Sigmoid colon (tissue), 4 donors: ENCODE results near the gene SLA2.

Source experiments
- EP300 ChIP-seq, 4 donors: sonication (generic); formaldehyde crosslinking; IDR thresholded peaks; one replicate each; pipeline ENCODE4 v1.6.1; 2017; ENCODE audit warnings: antibody characterized with exemption in 4 of 4
- POLR2A ChIP-seq, 2 donors: fragments of 450-650 bp; IDR thresholded peaks; one replicate each; pipeline ENCODE4 v1.6.1; 2016; ENCODE audit warnings: antibody characterized with exemption in 2 of 2, mild to moderate bottlenecking in 2 of 2, moderate library complexity in 2 of 2
- TF ChIP-seq, protein P1 (sequence below), 4 experiments: fragments of 450-650 bp in 3 of 4; fragments of 200-600 bp in 1 of 4; IDR thresholded peaks; one replicate each; pipeline ENCODE4 v1.5.1; 2016 to 2019; ENCODE audit warnings: antibody characterized with exemption in 4 of 4, mild to moderate bottlenecking in 3 of 4, moderate library complexity in 2 of 4

DNA sequence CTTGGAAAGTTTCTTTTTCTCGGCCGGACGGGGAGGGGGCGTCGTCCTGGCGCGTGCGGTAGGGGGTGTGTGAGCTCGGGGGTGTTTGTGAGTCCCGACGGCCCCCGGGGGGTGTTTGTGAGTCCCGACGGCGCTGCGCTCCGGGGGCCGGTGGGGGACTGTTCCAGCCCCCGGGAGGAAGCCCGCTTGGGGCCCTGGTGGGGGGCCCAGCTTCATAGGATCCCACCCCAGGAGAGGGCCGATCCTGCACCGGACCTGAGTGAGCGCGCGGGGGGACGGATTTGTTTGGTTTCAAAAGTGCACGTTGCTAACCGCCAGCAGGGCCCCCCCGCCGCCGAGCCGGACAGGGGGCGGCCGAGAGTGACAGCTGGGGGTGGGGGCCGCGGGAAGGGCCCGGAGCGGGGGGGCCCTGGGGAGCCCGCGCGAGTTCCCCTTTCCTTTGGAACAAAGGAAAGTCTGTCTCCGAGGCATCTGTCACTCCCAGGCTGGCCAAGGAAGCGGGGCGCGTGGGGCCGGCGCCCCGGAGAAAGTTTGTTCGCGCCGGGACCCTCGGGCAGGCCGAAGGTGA, 72.1 kb downstream of the SLA2 start:
- no peak for TF ChIP-seq POLR2A (IDR thresholded peaks at IDR 0.05)
- TF ChIP-seq, protein P1, sequence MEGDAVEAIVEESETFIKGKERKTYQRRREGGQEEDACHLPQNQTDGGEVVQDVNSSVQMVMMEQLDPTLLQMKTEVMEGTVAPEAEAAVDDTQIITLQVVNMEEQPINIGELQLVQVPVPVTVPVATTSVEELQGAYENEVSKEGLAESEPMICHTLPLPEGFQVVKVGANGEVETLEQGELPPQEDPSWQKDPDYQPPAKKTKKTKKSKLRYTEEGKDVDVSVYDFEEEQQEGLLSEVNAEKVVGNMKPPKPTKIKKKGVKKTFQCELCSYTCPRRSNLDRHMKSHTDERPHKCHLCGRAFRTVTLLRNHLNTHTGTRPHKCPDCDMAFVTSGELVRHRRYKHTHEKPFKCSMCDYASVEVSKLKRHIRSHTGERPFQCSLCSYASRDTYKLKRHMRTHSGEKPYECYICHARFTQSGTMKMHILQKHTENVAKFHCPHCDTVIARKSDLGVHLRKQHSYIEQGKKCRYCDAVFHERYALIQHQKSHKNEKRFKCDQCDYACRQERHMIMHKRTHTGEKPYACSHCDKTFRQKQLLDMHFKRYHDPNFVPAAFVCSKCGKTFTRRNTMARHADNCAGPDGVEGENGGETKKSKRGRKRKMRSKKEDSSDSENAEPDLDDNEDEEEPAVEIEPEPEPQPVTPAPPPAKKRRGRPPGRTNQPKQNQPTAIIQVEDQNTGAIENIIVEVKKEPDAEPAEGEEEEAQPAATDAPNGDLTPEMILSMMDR (IDR thresholded peaks at IDR 0.05) = no peak
- TF ChIP-seq EP300 (IDR thresholded peaks at IDR 0.05) = no peak
